HL-60/S4 (cell line): ENCODE results near the gene SFMBT1.

ENCODE experiments used
- in situ Hi-C: fragments of 300-500 bp; cut with MboI; formaldehyde crosslinking; loops from 2 replicates; pipeline ENCODE4 v1.14.3; 2022; ENCODE audit warnings: low sequenced_read_pairs

Gene SFMBT1

DNA sequence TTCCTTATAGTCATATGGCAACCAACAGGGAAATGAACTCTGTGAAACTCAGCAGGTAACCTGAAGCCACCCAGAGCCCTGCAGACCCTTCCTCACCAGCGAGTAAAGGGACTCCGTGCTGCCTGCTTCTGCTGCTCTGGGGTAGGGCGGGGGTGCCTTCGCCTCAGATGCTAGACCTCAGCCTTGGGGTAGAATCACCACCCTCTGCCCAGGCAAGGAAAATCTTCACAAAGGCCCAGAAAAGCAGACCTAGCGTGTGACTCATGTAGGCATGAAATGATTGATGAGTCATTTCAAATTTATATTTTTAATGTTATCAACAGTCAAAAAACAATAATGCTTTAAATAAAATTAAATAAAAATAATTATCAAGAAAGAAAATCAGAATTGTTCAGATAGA, 155.1 kb downstream of the SFMBT1 start:
- in situ Hi-C loops, result no loop called here

DNA sequence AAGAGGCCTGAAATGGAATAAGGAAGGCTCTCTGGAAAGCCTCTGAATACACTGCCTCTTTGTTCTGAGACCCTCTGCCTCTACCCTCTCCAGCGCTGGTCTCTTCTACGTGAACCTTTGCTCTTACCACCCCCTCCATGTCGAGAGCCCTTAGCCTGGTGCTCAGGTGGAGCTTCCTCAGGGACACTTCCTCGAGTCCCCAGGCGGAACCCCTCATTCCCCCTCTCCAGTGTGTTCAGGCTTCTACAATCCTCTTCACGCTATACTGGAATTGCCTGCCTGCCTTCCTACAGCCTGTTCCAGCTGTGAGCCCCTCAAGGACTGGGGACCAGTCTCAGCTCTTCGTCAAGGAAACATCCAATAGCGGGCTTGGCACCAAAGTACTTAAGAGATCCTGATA, 156.0 kb downstream of the SFMBT1 start:
- in situ Hi-C loops, result no loop called here

DNA sequence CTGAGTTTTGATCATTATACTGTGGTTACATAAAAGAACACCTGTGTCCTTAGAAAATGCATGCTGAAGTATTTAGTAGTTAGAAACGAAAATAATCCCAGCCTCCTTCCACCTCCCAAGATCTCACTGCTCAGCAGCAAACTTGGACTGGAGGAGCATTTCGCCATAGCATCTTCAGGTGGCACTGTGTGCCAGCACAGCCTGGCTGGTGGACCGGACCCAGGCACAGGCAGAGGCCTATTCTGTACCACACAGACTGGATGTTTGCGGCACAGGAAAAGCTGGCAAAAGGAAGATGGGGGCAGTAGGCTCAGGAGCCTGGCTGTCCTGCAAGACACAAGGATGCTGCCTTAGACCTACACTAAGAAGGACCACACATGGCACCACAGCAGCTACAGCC, 158.7 kb downstream of the SFMBT1 start:
- in situ Hi-C loops, result no loop called here

DNA sequence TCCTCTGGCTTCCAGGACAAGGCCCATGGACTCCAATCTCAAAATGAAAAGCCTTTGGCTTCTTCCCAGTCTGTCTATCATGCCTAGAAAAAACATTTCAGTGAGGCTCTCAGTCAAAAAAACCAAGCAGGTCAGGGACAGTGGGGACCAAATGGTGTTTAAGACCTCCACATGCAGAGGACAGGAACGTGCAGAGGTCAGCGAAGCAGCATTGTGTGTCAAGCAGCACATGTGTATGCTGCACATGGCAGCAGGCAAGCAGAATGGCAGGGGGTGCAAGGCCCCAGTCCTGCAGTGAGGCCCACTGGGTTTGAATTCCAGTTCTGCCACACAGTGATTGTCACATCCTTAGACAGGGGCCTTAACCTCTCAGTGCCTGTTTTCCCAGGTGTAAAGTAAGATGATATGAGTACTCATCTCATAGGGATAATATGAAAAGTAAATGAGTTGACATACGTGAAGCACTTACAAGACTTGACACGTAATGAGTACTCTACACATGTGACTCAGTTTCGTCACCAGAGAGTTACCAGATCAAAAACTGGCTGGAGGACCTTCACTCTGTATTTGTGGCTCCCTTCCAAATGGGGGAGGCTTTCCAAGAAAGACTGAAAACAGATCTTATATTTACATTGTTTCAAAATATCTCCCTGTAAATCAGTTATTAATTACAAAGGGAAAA, 159.7 kb downstream of the SFMBT1 start:
- in situ Hi-C loops, result no loop called here

DNA sequence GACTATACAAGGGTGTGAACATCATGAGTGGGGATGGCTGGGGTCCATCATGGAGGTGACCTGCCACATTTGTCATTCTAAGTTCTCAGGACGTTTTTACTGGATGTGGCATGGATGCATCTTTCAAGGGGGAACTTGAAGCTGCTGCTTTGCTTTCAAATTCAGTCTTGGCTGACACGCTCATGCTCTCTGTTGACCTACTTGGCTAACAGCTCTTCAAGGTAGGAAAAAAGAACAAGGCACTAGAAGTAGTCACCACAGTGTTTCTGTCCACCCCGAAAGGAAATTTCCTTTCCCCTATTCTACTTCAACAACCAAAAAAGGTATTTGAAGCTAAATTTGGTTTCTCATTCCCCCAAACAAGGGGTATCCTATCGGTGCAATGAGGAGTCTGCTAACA, 163.5 kb downstream of the SFMBT1 start:
- in situ Hi-C loops, result no loop called here

DNA sequence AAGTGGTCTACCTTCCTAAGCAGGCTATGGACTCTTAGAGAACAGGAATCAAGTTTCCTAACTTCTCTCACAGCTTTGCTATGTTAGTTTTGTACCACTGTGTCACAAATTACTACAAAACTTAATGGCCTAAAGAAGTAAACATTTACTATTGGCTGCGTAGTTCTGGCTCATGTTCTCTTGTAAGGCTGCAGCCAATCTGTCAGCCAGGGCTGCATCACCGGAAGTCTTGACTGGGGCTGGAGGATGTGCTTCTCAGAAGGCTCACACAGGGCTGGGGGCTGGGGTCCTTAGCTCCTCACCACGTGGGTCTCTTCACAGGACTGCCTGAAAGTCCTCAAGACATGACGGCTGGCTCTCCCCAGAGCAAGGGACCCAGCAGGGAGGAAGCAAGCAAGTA, 164.0 kb downstream of the SFMBT1 start:
- in situ Hi-C loops, result no loop called here

DNA sequence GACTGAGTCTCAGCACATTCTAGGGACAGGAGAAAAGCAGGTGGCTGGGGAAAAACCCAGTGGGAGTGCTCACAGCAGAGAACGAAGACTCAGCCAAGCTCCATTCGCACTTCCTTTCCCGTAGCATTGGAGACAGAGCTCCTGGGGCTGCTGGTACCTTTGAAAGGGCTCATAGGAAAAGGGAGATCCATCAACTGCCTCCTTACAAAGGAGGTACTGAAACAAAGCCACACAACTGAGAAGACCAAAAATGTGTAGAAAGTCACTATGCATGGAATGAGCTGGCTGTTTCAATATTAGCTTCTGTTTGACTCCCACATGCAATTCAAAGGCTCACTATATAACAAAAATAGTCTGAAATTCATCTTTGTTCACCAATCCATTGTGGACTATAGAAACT, 165.4 kb downstream of the SFMBT1 start:
- in situ Hi-C loops, result no loop called here

DNA sequence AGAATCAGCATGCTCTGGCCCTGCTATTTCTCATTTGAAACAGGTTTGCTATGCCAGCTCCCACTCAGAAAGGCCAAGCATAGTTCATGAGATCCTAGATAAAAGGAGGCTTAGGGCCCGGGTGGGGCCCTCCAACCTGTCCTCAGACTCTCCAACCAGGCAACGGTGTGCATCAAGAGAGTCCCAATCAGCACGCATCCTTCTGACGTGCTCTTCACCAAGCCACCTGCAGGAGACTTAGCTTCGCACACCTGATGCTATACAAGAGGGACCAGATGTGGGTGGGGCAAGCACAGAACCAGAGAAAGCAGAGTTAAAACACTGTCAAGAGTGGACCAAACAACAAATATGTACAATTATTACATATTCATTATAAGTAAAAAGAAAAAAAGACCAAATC, 165.8 kb downstream of the SFMBT1 start:
- in situ Hi-C loops, result no loop called here

DNA sequence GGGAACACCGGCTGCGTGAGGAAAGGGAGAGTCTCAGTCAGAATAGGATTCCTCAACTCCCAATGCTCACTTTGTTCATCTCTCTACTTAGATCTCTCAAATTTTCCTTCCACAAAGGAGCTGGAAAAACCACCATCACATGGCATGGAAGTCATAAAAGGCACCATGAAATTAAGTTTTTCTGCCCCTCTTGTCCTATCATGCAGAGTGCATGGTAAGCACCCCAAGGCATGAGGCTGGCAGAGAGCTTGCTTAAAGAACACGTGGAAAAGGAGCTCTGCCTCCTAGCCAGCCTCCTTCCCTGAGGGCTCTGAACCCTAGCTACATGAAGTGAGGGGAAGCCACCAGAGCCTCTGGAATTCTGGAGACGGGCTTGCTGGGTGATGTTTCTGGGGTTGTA, 166.3 kb downstream of the SFMBT1 start:
- in situ Hi-C loops, result no loop called here

DNA sequence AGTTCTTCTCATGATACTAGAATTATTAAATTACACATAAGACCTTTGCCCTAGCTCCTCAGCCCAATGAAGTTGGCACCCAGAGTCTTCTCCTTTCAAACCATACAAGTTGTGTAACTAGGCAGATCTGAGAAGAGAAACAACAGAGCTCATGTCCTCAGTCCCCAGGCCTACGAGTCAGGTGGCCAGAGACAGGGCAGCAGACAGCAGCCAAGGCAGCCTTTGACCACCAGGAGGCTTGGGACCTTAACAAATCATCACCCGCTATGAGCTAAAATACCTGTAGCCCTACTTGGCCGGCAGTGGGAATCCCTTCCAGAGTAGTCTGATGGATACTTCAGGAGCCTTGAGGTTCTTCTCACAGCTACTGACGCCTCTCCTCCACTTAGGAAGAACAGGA, 166.8 kb downstream of the SFMBT1 start:
- in situ Hi-C loops, result no loop called here

DNA sequence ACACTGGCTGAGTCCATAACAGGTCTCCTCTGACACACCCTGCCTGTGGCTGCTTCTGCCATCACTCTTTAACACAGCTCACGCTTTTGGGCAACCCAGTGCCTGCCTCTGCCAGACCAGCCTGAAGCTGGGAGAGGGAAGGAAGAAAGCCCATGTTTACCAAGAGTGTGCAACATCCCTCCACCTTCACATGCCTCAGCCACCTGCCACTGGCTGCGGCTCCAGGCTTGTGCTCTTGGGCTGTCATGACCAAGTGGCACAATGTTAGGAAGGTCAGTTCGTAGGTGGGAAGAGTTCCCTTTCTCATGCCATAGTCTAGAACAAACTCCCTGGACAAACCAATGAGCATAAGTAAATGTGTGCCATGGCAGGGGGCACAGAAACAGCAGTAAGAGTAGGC, 168.8 kb downstream of the SFMBT1 start:
- in situ Hi-C loops, result no loop called here

DNA sequence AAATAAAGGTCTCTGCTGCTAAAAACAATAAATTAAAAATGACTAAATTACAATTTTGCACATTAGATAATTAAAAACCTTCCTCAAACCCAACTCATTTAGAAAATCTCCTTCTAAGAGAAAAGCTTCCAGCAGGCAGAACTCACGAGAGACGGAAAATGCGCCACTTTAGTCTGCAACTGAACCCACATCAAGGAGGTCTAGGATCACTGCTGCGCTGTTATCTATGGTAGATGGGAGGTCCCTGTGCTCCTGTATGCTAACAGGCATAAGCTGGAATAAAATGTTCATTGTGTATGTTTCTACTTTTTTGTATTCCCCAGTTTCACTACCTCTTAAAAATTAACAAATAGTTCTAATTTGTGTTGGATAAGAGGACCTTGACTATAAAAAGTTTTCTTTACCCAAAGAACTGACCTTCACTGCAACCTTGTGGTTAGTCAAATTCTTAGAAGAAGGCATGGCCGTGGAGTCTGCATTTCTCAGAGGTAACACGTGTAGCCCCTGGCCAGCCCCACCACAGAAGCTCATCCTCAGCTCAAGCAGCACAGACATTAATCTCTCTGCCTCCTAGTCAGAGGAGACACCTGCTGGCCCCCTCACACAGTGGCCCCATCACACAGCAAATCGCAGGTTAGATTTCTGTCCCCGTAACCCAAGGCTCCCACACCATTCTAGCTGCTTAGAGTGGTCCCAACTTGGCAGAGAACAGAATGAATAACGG, 170.8 kb downstream of the SFMBT1 start:
- in situ Hi-C loops, result no loop called here

DNA sequence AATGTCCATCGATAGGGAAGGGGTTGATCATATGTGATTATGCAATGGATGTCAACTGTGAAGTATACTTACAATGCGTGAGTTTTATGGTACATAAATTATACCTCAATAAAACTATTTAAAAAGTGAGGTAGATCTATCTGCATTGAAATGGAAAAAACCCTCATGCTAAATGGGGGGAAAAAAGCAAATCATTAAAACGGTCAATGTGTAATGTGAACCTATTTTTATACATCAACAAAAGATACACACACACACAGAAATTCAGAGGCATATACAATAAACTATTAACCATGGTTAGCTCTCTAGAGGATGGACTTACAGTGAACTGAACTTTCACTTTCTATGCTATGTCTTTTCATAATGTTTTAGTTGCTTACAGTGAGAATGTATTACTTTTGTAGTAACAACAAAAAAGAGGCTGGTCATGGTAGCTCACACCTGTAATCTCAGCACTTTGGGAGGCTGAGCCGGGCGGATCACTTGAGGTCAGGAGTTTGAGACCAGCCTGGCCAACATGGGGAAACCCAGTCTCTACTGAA, 171.6 kb downstream of the SFMBT1 start:
- in situ Hi-C loops, result no loop called here

DNA sequence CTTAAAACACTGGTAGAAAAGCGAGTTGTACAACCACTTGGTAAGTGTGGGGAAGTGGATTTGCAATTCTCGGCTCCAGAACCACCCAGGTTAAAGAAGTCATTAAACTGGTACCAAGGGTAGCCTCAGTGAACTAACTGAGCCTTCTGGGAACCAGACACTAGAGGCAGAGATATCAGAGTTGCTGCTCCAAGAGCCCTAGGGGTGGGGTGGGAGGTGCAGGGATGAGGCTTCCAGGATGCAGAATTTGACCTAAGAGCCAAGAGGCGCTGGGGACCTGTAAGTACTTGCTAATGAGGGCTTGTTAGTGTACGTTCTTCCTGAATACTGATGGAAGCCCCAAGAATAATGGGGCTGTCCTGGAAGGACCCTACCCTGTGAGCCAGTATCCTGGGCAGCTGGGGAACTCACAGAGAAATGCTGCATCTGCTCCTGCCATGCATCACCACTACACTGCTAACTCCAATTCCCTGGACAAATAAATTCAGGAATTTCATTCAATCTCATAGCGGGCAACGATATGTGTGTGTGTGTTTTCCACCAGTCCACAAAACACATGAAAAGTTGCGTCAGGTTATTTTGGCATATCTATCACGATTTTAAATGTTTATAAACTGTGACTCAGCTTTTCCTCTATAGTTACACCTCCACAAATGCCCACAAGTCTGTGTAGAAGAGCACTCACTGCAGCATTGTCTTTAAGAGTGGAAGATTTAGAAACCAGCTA, 172.3 kb downstream of the SFMBT1 start:
- in situ Hi-C loops, result no loop called here

DNA sequence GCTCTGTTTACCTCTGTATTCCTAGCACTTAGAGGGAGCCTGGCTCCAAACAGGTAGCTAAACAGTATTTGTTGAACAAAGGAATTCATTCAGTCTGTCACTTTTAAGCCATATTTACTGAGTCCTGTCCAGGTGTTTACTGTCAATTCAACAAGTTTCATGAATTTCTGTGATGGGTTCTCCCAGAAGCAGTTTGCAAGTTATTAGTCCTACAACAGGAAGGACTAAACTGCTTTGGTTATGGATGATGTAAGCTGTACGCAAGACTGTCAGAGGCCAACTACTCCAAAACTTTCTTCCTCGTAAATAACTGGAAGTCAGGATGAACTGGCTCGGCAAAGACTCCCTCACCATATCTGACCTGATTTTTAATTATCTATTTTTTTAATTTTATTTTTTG, 173.6 kb downstream of the SFMBT1 start:
- in situ Hi-C loops, result no loop called here

DNA sequence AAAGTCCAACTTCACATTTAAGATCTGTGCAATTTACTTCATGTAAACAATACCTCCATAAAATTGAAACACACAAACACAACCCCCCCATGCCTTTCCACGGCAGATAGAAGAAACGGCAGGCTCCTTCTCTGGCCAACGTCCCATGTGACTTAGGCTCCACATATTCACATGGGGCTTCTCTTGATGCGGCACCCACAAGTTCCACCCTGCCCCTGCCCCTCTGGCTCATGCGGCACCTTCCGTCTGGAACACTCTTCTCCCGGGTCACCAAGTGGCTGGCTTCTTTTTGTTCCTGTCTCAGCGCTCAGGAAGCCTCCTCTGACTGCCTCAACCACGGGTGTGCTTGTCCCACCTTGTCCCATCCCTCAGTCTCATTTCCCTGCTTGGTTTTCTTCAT, 174.1 kb downstream of the SFMBT1 start:
- in situ Hi-C loops, result no loop called here

DNA sequence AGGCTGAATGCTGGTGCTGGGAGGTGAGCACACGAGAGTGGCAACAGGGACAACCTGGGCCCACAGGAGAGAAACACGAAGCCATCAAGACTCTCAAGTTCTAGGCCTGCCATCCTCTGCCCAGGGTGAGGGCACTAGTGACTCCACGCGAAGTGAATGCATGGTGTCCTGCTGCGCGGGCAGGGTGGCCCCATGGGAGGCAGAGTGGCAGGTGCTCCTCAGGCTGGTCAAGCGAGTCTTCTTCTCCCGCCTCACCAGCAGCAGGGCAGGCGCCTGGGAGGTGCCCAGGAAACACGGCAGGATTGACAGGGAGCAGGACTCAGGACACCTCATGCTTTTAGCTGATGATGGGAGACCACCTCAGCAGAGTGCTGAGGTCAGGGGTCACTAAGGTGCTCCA, 175.4 kb downstream of the SFMBT1 start:
- in situ Hi-C loops, result no loop called here

DNA sequence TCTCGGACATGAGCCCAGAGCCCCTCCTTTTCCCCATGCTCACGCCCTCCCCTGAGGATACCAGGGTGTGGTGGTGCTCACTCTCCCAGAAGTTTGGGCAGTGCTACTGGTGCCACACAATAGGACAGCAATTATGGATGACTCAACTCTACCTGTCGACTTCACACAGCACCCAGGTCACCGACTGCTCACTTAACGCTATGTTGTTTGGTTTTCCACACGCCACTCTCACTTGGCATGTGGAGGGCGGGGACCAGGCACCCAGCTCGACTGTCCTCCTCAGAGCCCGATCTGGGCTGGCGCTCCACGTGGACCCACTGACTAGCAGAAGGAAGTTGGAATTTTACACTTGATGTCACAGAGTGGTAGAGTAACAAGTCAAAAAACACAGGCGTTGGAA, 179.4 kb downstream of the SFMBT1 start:
- in situ Hi-C loops, result no loop called here

DNA sequence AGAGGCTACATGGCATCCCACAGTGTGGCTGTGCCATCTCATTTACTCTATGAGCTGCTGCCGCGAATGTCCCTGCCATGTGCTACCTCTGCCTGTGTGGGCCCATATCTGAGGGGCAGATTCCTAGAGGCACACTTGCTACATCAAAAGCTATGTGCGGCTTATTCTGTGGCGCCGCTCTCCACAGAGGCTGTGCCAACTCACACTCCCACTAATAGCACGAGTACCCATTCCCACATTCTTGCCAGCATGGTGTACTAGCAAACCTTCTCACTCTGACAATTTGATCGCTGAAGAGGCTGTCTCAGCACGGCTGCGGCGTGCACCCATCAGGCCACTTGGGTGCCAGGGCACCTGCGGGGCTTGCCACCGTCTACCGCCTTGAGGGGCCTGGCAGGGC, 179.9 kb downstream of the SFMBT1 start:
- in situ Hi-C loops, result no loop called here

DNA sequence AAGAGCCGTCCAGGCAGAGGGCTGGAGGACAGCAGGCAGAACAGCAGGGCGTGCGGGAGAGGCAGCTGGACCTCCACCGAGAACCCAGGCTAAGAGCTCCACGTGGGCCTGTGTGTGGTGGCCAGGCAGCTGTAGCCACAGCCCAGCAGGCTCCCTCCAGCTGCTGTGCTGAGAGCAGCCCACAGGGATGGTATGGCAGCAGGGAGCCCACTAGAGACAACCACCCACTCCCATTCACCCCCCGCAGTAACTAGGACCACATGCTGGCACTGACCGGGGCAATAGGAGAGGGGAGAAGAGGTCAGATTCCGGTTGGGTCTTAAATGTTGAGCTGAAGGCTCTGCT, 185.5 kb downstream of the SFMBT1 start:
- in situ Hi-C loops, result no loop called here

DNA sequence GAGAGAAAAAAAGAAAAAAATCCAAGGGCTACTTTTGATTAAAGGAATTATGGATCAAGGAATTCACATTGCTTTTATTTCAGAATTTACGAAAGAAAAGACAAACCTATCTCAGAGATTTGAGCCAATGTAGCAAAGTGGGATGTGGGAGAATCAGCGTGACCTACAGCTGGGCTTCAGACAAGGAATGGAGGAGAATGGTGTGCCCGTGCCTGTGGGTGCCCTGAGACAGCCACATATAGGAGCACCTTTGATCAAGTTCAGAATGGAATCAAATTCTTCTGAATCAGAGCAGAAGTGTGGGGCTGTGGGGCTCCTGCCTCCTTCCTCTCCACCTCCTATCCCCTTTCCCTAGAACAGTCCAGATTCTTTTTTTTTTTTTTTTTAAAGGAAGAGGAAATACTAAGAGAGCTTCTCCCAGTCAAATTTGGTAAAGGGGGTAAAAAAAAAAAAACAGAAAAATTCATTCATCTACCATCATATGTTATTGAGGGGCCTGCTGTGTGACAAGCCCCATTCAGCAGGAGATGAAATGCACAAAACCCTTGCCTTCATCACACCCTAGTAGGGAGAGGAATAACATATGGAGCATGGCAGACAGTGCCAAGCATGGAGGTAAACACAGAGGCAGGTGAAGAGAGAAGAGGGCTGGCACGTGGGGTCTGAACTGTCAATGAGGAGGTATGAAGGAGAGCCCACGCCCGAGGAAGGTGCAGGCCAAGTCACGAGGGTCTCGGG, 186.0 kb downstream of the SFMBT1 start:
- in situ Hi-C loops, result no loop called here
